NB4 (cell line): ENCODE data around the gene NELL1.

Experiments used
- POLR2A ChIP-seq: IDR thresholded peaks from 2 replicates; pipeline ENCODE4 v1.6.1; 2011; ENCODE audit warnings: mild to moderate bottlenecking; ENCODE audit not compliant: insufficient read length; ENCODE audit errors: extremely low read depth
- TF ChIP-seq, protein P1 (sequence below): IDR thresholded peaks from one replicate; pipeline ENCODE4 v1.5.1; 2012; ENCODE audit warnings: low read depth, low read length
- TF ChIP-seq, protein P2 (sequence below): IDR thresholded peaks from 2 replicates; pipeline ENCODE4 v1.6.1; 2011; ENCODE audit warnings: low read depth, low read length

DNA sequence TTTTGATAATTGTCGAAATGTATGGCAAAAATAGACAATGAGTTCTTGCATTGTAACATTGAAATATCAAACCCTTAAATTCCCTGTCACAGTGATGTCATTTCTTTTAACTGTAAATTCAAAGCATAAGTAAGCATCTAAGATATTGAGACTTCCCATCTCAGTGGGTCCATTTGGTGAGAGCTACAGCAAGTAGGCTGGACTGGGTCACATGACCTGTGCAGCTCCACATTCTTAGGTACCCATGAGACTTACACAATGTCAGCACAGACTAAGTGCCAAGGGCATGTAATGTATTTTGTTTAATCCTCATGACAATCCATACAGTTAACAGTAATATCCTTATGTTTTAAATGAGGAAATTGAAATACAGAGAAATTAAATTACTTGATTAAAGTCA, 210.7 kb downstream of the NELL1 start:
- TF ChIP-seq, protein P1, sequence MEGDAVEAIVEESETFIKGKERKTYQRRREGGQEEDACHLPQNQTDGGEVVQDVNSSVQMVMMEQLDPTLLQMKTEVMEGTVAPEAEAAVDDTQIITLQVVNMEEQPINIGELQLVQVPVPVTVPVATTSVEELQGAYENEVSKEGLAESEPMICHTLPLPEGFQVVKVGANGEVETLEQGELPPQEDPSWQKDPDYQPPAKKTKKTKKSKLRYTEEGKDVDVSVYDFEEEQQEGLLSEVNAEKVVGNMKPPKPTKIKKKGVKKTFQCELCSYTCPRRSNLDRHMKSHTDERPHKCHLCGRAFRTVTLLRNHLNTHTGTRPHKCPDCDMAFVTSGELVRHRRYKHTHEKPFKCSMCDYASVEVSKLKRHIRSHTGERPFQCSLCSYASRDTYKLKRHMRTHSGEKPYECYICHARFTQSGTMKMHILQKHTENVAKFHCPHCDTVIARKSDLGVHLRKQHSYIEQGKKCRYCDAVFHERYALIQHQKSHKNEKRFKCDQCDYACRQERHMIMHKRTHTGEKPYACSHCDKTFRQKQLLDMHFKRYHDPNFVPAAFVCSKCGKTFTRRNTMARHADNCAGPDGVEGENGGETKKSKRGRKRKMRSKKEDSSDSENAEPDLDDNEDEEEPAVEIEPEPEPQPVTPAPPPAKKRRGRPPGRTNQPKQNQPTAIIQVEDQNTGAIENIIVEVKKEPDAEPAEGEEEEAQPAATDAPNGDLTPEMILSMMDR, result no peak
- TF ChIP-seq POLR2A, result no peak
- TF ChIP-seq, protein P2, sequence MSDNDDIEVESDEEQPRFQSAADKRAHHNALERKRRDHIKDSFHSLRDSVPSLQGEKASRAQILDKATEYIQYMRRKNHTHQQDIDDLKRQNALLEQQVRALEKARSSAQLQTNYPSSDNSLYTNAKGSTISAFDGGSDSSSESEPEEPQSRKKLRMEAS, result no peak
